ENCODE data around the gene GGA2. TPM values are rescaled to one million over a fixed set of nuclear protein-coding genes. Genes with fewer than 3 reads are reported as not detected.
"Not testable (repeated sequence)": the region's sequence is repeated elsewhere in the genome, so short reads cannot be mapped to it uniquely, and the experiment has no call there.

The GGA2 gene
- total RNA-seq, 2 donors from 2014 or later, result 75.7 to 105 TPM

GRCh38 chr16:23511731-23512130 lies 1.4 kb upstream of the GGA2 start:
- H3K4me3 ChIP-seq, result no peak overlapping the region
- TF ChIP-seq CTCF (IDR thresholded peaks at IDR 0.05) (no peak), POLR2AphosphoS5 (IDR thresholded peaks at IDR 0.05) (no peak), POLR2A (IDR thresholded peaks at IDR 0.05) (no peak)
- no peak for DNase-seq (ENCODE audit: low spot score)
- no peaks in the 10 kb centered on the region for H3K9me3 ChIP-seq
- no peaks in the 10 kb centered on the region for H3K27me3 ChIP-seq (replicated peaks; ENCODE audit: insufficient read depth)
- WGBS, result 91% methylated on average over 7 of the region's 7 CpGs
- intact Hi-C loops (cut with DNase I), result no loop called here
- no peak overlapping the region for H3K27ac ChIP-seq
- no peaks in the 10 kb centered on the region for H3K36me3 ChIP-seq
- peaks cover 3% of the 10 kb centered on the region for H3K4me1 ChIP-seq (replicated peaks)

- WGBS, result 75% methylated on average over 10 of the region's 10 CpGs
- Histone ChIP-seq H3K4me3 (peak overlapping the region; percentile 80 to 97), H3K27ac (peak overlapping the region; percentile 83 to 86)
- DNase-seq (ENCODE audit: low spot score); H3K27me3 ChIP-seq (replicated peaks; ENCODE audit: insufficient read depth); H3K9me3 ChIP-seq; H3K4me1 ChIP-seq (replicated peaks); intact Hi-C loops (cut with DNase I); H3K36me3 ChIP-seq: not testable (repeated sequence)
These were observed 599 bp upstream of the GGA2 start for GRCh38 chr16:23510915-23511270.

GRCh38 chr16:23509782-23510163 lies 521 bp downstream of the GGA2 start:
- Histone ChIP-seq H3K36me3 (no peaks in the 10 kb centered on the region), H3K27ac (peak overlapping the region; percentile 83 to 86), H3K9me3 (no peaks in the 10 kb centered on the region), H3K4me3 (peak overlapping the region; percentile 80 to 97), H3K27me3 (replicated peaks; ENCODE audit: insufficient read depth) (no peaks in the 10 kb centered on the region), H3K4me1 (replicated peaks) (peaks cover 7% of the 10 kb centered on the region)
- WGBS, result 0% methylated on average over 17 of the region's 17 CpGs
- intact Hi-C loops (cut with DNase I), result loop anchor here (5.0 kb wide), 1 partner anchor 48 kb away; the partner anchor contains the start of genes EARS2 and UBFD1
- DNase-seq (ENCODE audit: low spot score), result no peak
- TF ChIP-seq CTCF (IDR thresholded peaks at IDR 0.05) (no peak), POLR2AphosphoS5 (IDR thresholded peaks at IDR 0.05) (no peak), POLR2A (IDR thresholded peaks at IDR 0.05) (no peak)

- intact Hi-C loops (cut with DNase I), result loop anchor here (5.0 kb wide), 1 partner anchor 48 kb away; the partner anchor contains the start of genes EARS2 and UBFD1
- H3K27me3 ChIP-seq (replicated peaks; ENCODE audit: insufficient read depth), result no peaks in the 10 kb centered on the region
- 2% methylated on average over 5 of the region's 5 CpGs for WGBS
- H3K4me3 ChIP-seq, result peak overlapping the region; percentile 80 to 97
- no peaks in the 10 kb centered on the region for H3K9me3 ChIP-seq
- DNase-seq (ENCODE audit: low spot score), result no peak
- H3K36me3 ChIP-seq, result no peaks in the 10 kb centered on the region
- peak overlapping the region; percentile 83 to 86 for H3K27ac ChIP-seq
- TF ChIP-seq CTCF (IDR thresholded peaks at IDR 0.05) (no peak), POLR2A (IDR thresholded peaks at IDR 0.05) (no peak), POLR2AphosphoS5 (IDR thresholded peaks at IDR 0.05) (no peak)
- peaks cover 7% of the 10 kb centered on the region for H3K4me1 ChIP-seq (replicated peaks)
These were observed 896 bp downstream of the GGA2 start for GRCh38 chr16:23509441-23509754.

GRCh38 chr16:23508589-23509440 lies 1.5 kb downstream of the GGA2 start:
- Histone ChIP-seq H3K9me3 (no peaks in the 10 kb centered on the region), H3K27ac (peak overlapping the region; percentile 83 to 86), H3K4me1 (replicated peaks) (peaks cover 7% of the 10 kb centered on the region), H3K27me3 (replicated peaks; ENCODE audit: insufficient read depth) (no peaks in the 10 kb centered on the region), H3K36me3 (no peaks in the 10 kb centered on the region), H3K4me3 (peak overlapping the region; percentile 80 to 97)
- 9% methylated on average over 28 of the region's 28 CpGs for WGBS
- no peak for DNase-seq (ENCODE audit: low spot score)
- TF ChIP-seq POLR2A (IDR thresholded peaks at IDR 0.05), result no peak
- no peak for TF ChIP-seq CTCF (IDR thresholded peaks at IDR 0.05)
- peak; percentile 3 for TF ChIP-seq POLR2AphosphoS5 (IDR thresholded peaks at IDR 0.05)
- intact Hi-C loops (cut with DNase I), result loop anchor here (5.0 kb wide), 1 partner anchor 48 kb away; the partner anchor contains the start of genes EARS2 and UBFD1
